Measurements from ENCODE around the gene IGF1R.
"Not testable (repeated sequence)": the region's sequence is repeated elsewhere in the genome, so short reads cannot be mapped to it uniquely, and the experiment has no call there.

- TF ChIP-seq POLR2AphosphoS5, CTCF (IDR thresholded peaks at IDR 0.05): not testable (repeated sequence)
These were observed 316.8 kb downstream of the IGF1R start for GRCh38 chr15:98965134-98965491.
